SK-N-SH (cell line): ENCODE measurements around the gene KLHDC9. TPM values are rescaled to one million over a fixed set of nuclear protein-coding genes. Genes with fewer than 3 reads are reported as not detected.

Source experiments
- CTCF ChIA-PET: fragments of 300-600, 350-600 bp; formaldehyde crosslinking; extraction: SDS; loops from one replicate; lab custom pipeline; 2021; lab: Yijun Ruan, JAX
- POLR2A ChIA-PET: fragments of 350-600 bp; sonication (Branson Sonifier 250); formaldehyde crosslinking; extraction: SDS; loops from one replicate; lab custom pipeline; 2020; ENCODE audit warnings: antibody characterized with exemption, inconsistent platforms; lab: Yijun Ruan, JAX
- DNase-seq: peaks from one replicate; pipeline ENCODE4 v3.0.0; 2012
- H2AFZ ChIP-seq: fragments of 200-600 bp; sonication (generic); 2 replicates; pipeline ENCODE4 v1.8.1; 2016; ENCODE audit warnings: antibody characterized with exemption, mild to moderate bottlenecking, low read depth
- H3F3A ChIP-seq: fragments of 200-600 bp; sonication (generic); replicated peaks from 2 replicates; pipeline ENCODE3; 2016; ENCODE audit warnings: antibody characterized with exemption, mild to moderate bottlenecking; ENCODE audit not compliant: insufficient read depth
- H3K27ac ChIP-seq, 2 experiments: fragments of 200-500 bp in 1 of 2; fragments of 200-600 bp in 1 of 2; sonication (Bioruptor generic) in 1 of 2; sonication (generic), shearing (Covaris generic) in 1 of 2; 2 replicates each; pipeline versions ENCODE4 v1.5.1 to v1.6.1; 2014 to 2016; ENCODE audit warnings: low read depth in 2 of 2, inconsistent platforms in 1 of 2, low read length in 1 of 2, mild to moderate bottlenecking in 1 of 2, mixed read lengths in 1 of 2
- H3K27me3 ChIP-seq: fragments of 200-600 bp; sonication (generic), shearing (Covaris generic); 2 replicates; pipeline ENCODE4 v1.6.1; 2016; ENCODE audit warnings: mixed run types; ENCODE audit not compliant: insufficient read depth
- H3K36me3 ChIP-seq, 2 experiments: fragments of 200-500 bp in 1 of 2; fragments of 200-600 bp in 1 of 2; sonication (Bioruptor generic) in 1 of 2; sonication (generic) in 1 of 2; replicated peaks in 1 of 2; 2 replicates each; pipeline versions ENCODE3 to v1.5.1; 2014 to 2016; ENCODE audit warnings: low read length in 1 of 2, mild to moderate bottlenecking in 1 of 2; ENCODE audit not compliant: insufficient read depth in 2 of 2, control insufficient read depth in 1 of 2
- H3K4me1 ChIP-seq, 2 experiments: fragments of 200-500 bp in 1 of 2; fragments of 200-600 bp in 1 of 2; sonication (Bioruptor generic) in 1 of 2; sonication (generic), shearing (Covaris generic) in 1 of 2; 2 replicates each; pipeline versions ENCODE4 v1.5.1 to v1.6.1; 2014 to 2016; ENCODE audit warnings: low read depth in 1 of 2, low read length in 1 of 2, mixed run types in 1 of 2; ENCODE audit not compliant: insufficient read depth in 2 of 2, control insufficient read depth in 1 of 2
- H3K4me2 ChIP-seq: fragments of 200-600 bp; sonication (generic), shearing (Covaris generic); 2 replicates; pipeline ENCODE4 v1.6.1; 2017; ENCODE audit warnings: mixed run types
- H3K4me3 ChIP-seq, 2 experiments: fragments of 200-500 bp in 1 of 2; fragments of 200-600 bp in 1 of 2; sonication (Bioruptor generic) in 1 of 2; sonication (generic), shearing (Covaris generic) in 1 of 2; 2 replicates each; pipeline versions ENCODE4 v1.5.1 to v1.8.1; 2014 to 2016; ENCODE audit warnings: low read depth in 2 of 2, inconsistent platforms in 1 of 2, low read length in 1 of 2, mild to moderate bottlenecking in 1 of 2, mixed read lengths in 1 of 2, moderate library complexity in 1 of 2
- H3K79me2 ChIP-seq: fragments of 200-600 bp; sonication (generic); 2 replicates; pipeline ENCODE4 v1.8.1; 2017; ENCODE audit warnings: mild to moderate bottlenecking; ENCODE audit not compliant: insufficient read depth
- H3K9ac ChIP-seq: fragments of 200-600 bp; sonication (generic); 2 replicates; pipeline ENCODE4 v1.6.1; 2017; ENCODE audit warnings: mixed run types
- H3K9me2 ChIP-seq: fragments of 200-600 bp; sonication (generic); 2 replicates; pipeline ENCODE4 v1.6.1; 2017; ENCODE audit warnings: mixed run types
- H3K9me3 ChIP-seq: fragments of 200-600 bp; sonication (generic); 2 replicates; pipeline ENCODE4 v1.6.1; 2017; ENCODE audit warnings: mixed run types, mild to moderate bottlenecking, moderate library complexity
- H4K20me1 ChIP-seq: fragments of 200-600 bp; sonication (generic); 2 replicates; pipeline ENCODE4 v1.6.1; 2017; ENCODE audit warnings: mild to moderate bottlenecking, mixed run types; ENCODE audit not compliant: insufficient read depth
- CHD2 ChIP-seq: fragments of 150-350 bp; IDR thresholded peaks from 2 replicates; pipeline ENCODE4 v1.6.1; 2018; ENCODE audit warnings: low read length; ENCODE audit not compliant: partially characterized antibody
- ELF1 ChIP-seq: IDR thresholded peaks from 2 replicates; pipeline ENCODE4 v1.4.0; 2012
- FOSL2 ChIP-seq: IDR thresholded peaks from 2 replicates; pipeline ENCODE4 v1.4.0; 2012; ENCODE audit warnings: low read depth, mild to moderate bottlenecking, moderate library complexity, borderline replicate concordance
- FOXJ3 ChIP-seq: sonication (generic); formaldehyde crosslinking; IDR thresholded peaks from 2 replicates; pipeline ENCODE4 v1.5.1; 2020; ENCODE audit warnings: mild to moderate bottlenecking, missing genetic modification reagents
- GABPA ChIP-seq: IDR thresholded peaks from 2 replicates; pipeline ENCODE4 v1.4.0; 2012; ENCODE audit warnings: low read depth, mild to moderate bottlenecking
- JUND ChIP-seq: IDR thresholded peaks from 2 replicates; pipeline ENCODE4 v1.4.0; 2012
- MAX ChIP-seq: IDR thresholded peaks from 2 replicates; pipeline ENCODE4 v1.4.0; 2012; ENCODE audit warnings: low read depth
- NRF1 ChIP-seq: IDR thresholded peaks from 2 replicates; pipeline ENCODE4 v1.6.1; 2012; ENCODE audit warnings: low read depth, mild to moderate bottlenecking, low read length
- POLR2AphosphoS5 ChIP-seq: IDR thresholded peaks from 2 replicates; pipeline ENCODE4 v1.6.1; 2012; ENCODE audit warnings: low read depth, low read length
- RCOR1 ChIP-seq: fragments of 150-350 bp; IDR thresholded peaks from 2 replicates; pipeline ENCODE4 v1.6.1; 2017; ENCODE audit warnings: antibody characterized with exemption, low read length
- REST ChIP-seq: IDR thresholded peaks from 2 replicates; pipeline ENCODE4 v1.6.1; 2012; ENCODE audit warnings: mild to moderate bottlenecking, low read depth, low read length, moderate library complexity
- RFX5 ChIP-seq: IDR thresholded peaks from 2 replicates; pipeline ENCODE4 v1.6.1; 2012; ENCODE audit warnings: mild to moderate bottlenecking, improper control_type of control experiment, low read length
- RXRA ChIP-seq: IDR thresholded peaks from 2 replicates; pipeline ENCODE4 v1.4.0; 2012; ENCODE audit warnings: low read depth, mild to moderate bottlenecking, borderline replicate concordance
- USF1 ChIP-seq: IDR thresholded peaks from 2 replicates; pipeline ENCODE4 v1.4.0; 2012; ENCODE audit warnings: low read depth, borderline replicate concordance
- USF2 ChIP-seq: fragments of 150-350 bp; IDR thresholded peaks from 2 replicates; pipeline ENCODE4 v1.6.1; 2017; ENCODE audit warnings: antibody characterized with exemption, low read length, low read depth, borderline replicate concordance
- YY1 ChIP-seq: IDR thresholded peaks from 2 replicates; pipeline ENCODE4 v1.4.0; 2012; ENCODE audit warnings: low read depth, mild to moderate bottlenecking
- ZBTB33 ChIP-seq: IDR thresholded peaks from 2 replicates; pipeline ENCODE4 v1.4.0; 2012; ENCODE audit warnings: low read depth, borderline replicate concordance
- WGBS: methylation state at CpG from one replicate; pipeline ENCODE4 v1.1.6; 2017; ENCODE audit warnings: low lambda C conversion rate; 5-methylcytosine and 5-hydroxymethylcytosine counted together
- polyA plus RNA-seq, 3 experiments: library from polyadenylated mRNA; depleted of rRNA; stranded (reverse); fragments of >200 nt; gene quantifications; 2 replicates each; pipeline ENCODE4 v1.2.3, GENCODE V29; 2012

The KLHDC9 gene
- polyA plus RNA-seq, 1 of the 3 experiments (the other 2 are of a cell fraction), result 4.7 TPM

GRCh38 chr1:161128591-161129420 lies 30.6 kb downstream of the KLHDC9 start:
- Histone ChIP-seq H3K36me3 (peaks cover 33 to 50% of the 10 kb centered on the region in 2 experiments), H3K4me1 (peaks cover 5 to 11% of the 10 kb centered on the region in 2 experiments; a peak in 3 of 4 replicates), H3K9me2 (no peaks in the 10 kb centered on the region), H4K20me1 (peaks cover 8% of the 10 kb centered on the region; the same call in 1 of the 2 replicates), H3K9me3 (no peaks in the 10 kb centered on the region), H3K4me2 (no peak overlapping the region), H3K27me3 (no peaks in the 10 kb centered on the region), H3K79me2 (peaks cover 84% of the 10 kb centered on the region), H2AFZ (no peak overlapping the region), H3K27ac (no peak overlapping the region), H3K9ac (no peak overlapping the region), H3F3A (peaks cover 10% of the 10 kb centered on the region), H3K4me3 (no peak overlapping the region)
- ChIA-PET CTCF (no interaction called here), POLR2A (interaction anchor here (1.3 kb wide), 1 partner anchor 11 kb away, joined by 5 read pairs; the partner anchor contains the start of genes NIT1 and PFDN2)
- no peak for DNase-seq
- no peak for TF ChIP-seq GABPA
- TF ChIP-seq ZBTB33, result no peak
- no peak for TF ChIP-seq JUND
- TF ChIP-seq MAX, result no peak
- TF ChIP-seq ELF1, result no peak
- TF ChIP-seq USF2, result no peak
- TF ChIP-seq YY1, result no peak
- no peak for TF ChIP-seq USF1
- TF ChIP-seq FOSL2, result no peak
- no peak for TF ChIP-seq RCOR1
- no peak for TF ChIP-seq RFX5
- TF ChIP-seq FOXJ3, result no peak
- TF ChIP-seq CHD2, result no peak
- no peak for TF ChIP-seq NRF1
- TF ChIP-seq RXRA, result no peak
- TF ChIP-seq REST, result no peak
- TF ChIP-seq POLR2AphosphoS5, result no peak
- WGBS, result 90% methylated on average over 3 of the region's 4 CpGs
